Spleen (tissue), 10 donors: ENCODE results near the gene FST. TPM values are rescaled to one million over a fixed set of nuclear protein-coding genes. Genes with fewer than 3 reads are reported as not detected.

Experiments
- polyA plus RNA-seq, 3 donors: library from polyadenylated mRNA; stranded (reverse); fragments of 200-250 nt; gene quantifications; one replicate each; pipeline ENCODE4 v1.2.1, GENCODE V29; 2013
- total RNA-seq, 7 donors: library from RNA; depleted of rRNA in 3 of 7; stranded (reverse); fragments of >200 nt in 3 of 7; fragmentation: NEBNext Ultra II Directional in 4 of 7; extraction: Animal tissue kit (Norgen Biotek cat#: 25700) in 4 of 7; gene quantifications; one replicate each; pipeline versions ENCODE4 v1.1.0 to v1.2.1, GENCODE V29; 2016 to 2021
- donor health status: healthy with polysubstance abuse.
- donor health status: DM: no; HTN: no; CAD: no; lungs with moderate emphysema.
- donor health status: DM: no; HTN: no; CAD: no.
- donor health status: Bipolar disorder and iron deficiency.
- donor health status: healthy.
- donor health status: DM: no; HTN: no; CAD: no.
- donor health status: DM: yes; HTN: yes; CAD: no.

The FST gene
- total and polyA plus RNA-seq, 10 donors, result 0.06 to 0.40 (median 0.21) TPM; not detected in 6

Other genes with a start within 250 kb of the FST start
- gene NDUFS4, start 80.0 kb downstream of the FST start, total RNA-seq, result 10 to 100 TPM; 35.4 to 53.4 (median 46.9) TPM
- gene NDUFS4, start 80.0 kb downstream of the FST start, polyA plus RNA-seq, result 10 to 100 TPM; 44.3 to 59.4 (median 58.6) TPM